Measurements from ENCODE around the gene IGF2R.

DNA sequence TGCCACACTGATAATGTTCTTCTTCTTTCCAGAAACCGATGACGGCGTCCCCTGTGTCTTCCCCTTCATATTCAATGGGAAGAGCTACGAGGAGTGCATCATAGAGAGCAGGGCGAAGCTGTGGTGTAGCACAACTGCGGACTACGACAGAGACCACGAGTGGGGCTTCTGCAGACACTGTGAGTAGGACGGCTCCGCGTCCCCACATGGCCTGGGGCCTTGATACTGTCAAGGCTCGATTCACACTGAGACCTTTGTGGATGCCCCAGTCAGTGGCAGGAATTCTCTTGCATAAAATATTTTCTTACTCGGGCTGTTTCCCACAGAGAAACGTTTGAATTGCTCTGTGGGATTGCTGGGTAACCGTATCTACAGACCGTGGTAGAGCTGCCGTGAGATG is 111.2 kb downstream of the IGF2R start:
- TF ChIP-seq, protein P1, sequence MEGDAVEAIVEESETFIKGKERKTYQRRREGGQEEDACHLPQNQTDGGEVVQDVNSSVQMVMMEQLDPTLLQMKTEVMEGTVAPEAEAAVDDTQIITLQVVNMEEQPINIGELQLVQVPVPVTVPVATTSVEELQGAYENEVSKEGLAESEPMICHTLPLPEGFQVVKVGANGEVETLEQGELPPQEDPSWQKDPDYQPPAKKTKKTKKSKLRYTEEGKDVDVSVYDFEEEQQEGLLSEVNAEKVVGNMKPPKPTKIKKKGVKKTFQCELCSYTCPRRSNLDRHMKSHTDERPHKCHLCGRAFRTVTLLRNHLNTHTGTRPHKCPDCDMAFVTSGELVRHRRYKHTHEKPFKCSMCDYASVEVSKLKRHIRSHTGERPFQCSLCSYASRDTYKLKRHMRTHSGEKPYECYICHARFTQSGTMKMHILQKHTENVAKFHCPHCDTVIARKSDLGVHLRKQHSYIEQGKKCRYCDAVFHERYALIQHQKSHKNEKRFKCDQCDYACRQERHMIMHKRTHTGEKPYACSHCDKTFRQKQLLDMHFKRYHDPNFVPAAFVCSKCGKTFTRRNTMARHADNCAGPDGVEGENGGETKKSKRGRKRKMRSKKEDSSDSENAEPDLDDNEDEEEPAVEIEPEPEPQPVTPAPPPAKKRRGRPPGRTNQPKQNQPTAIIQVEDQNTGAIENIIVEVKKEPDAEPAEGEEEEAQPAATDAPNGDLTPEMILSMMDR (conservative IDR thresholded peaks at IDR 0.05; ENCODE audit: low read depth, low read length) = no peak
- TF ChIP-seq EZH2 (IDR thresholded peaks at IDR 0.05; ENCODE audit: low read length, unreplicated experiment) = no peak
